Smooth muscle cell (in vitro differentiated cells): Measurements from ENCODE around the gene NOXA1. TPM values are rescaled to one million over a fixed set of nuclear protein-coding genes. Genes with fewer than 3 reads are reported as not detected.

Experiments
- DNase-seq: peaks from one replicate; lab custom pipeline; 2025; ENCODE audit not compliant: unreplicated experiment; lab: John Stamatoyannopoulos, UW
- H2AFZ ChIP-seq: fragments of 200-600 bp; sonication (generic); 2 replicates; pipeline ENCODE4 v1.6.0; 2016; ENCODE audit warnings: antibody characterized with exemption, low read depth, mild to moderate bottlenecking
- H3F3A ChIP-seq: fragments of 200-600 bp; sonication (generic); 2 replicates; pipeline ENCODE4 v1.6.0; 2017; ENCODE audit warnings: antibody characterized with exemption, low read depth
- H3K27ac ChIP-seq: fragments of 200-600 bp; sonication (generic); 2 replicates; pipeline ENCODE4 v1.5.1; 2016; ENCODE audit warnings: low read depth, mild to moderate bottlenecking
- H3K27me3 ChIP-seq: fragments of 200-600 bp; sonication (generic); 2 replicates; pipeline ENCODE4 v1.6.1; 2016; ENCODE audit warnings: low read depth, mild to moderate bottlenecking
- H3K36me3 ChIP-seq: fragments of 200-600 bp; sonication (generic); 2 replicates; pipeline ENCODE4 v1.5.1; 2016; ENCODE audit warnings: low read depth
- H3K4me1 ChIP-seq: fragments of 200-600 bp; sonication (generic); 2 replicates; pipeline ENCODE4 v1.5.1; 2016; ENCODE audit warnings: low read depth
- H3K4me2 ChIP-seq: fragments of 200-600 bp; sonication (generic); 2 replicates; pipeline ENCODE4 v1.6.0; 2016; ENCODE audit warnings: mild to moderate bottlenecking
- H3K4me3 ChIP-seq: fragments of 200-600 bp; sonication (generic); 2 replicates; pipeline ENCODE4 v1.5.1; 2016; ENCODE audit warnings: mild to moderate bottlenecking
- H3K79me2 ChIP-seq: fragments of 200-600 bp; sonication (generic); 2 replicates; pipeline ENCODE4 v1.6.0; 2016; ENCODE audit warnings: low read depth, mild to moderate bottlenecking
- H3K9ac ChIP-seq: fragments of 200-600 bp; sonication (generic); 2 replicates; pipeline ENCODE4 v1.6.0; 2016; ENCODE audit warnings: low read depth
- H3K9me3 ChIP-seq: fragments of 200-600 bp; sonication (generic); replicated peaks from 2 replicates; pipeline ENCODE4 v1.5.1; 2016; ENCODE audit warnings: low read depth
- H4K20me1 ChIP-seq: fragments of 200-600 bp; sonication (generic); 2 replicates; pipeline ENCODE4 v1.6.0; 2016; ENCODE audit warnings: low read depth
- WGBS: methylation state at CpG from one replicate; pipeline ENCODE4 v1.1.7; 2016; ENCODE audit warnings: low lambda C conversion rate; 5-methylcytosine and 5-hydroxymethylcytosine counted together
- polyA plus RNA-seq: library from polyadenylated mRNA; unstranded; fragments of >200 nt; fragmentation: Nextera tagmentation; extraction: Ambion mirVana; gene quantifications from 2 replicates; pipeline ENCODE4 v1.2.1, GENCODE V29; 2016
- total RNA-seq: library from RNA; depleted of rRNA; stranded (reverse); fragments of >200 nt; gene quantifications from 2 replicates; pipeline ENCODE4 v1.2.3, GENCODE V29; 2014
- TF ChIP-seq, protein P1 (sequence below): fragments of 200-600 bp; sonication (generic); IDR thresholded peaks from 2 replicates; pipeline ENCODE4 v1.5.1; 2017; ENCODE audit warnings: borderline replicate concordance, mild to moderate bottlenecking, antibody characterized with exemption; ENCODE audit not compliant: insufficient read depth, poor library complexity, severe bottlenecking

The NOXA1 gene
- total and polyA plus RNA-seq, 2 experiments from 2014 or later: 0.09 to 0.81 TPM

- Histone ChIP-seq H4K20me1 (peaks cover 32% of the 10 kb centered on the region), H3K4me2 (no peak overlapping the region), H3K36me3 (no peaks in the 10 kb centered on the region), H3K27ac (peak overlapping the region; percentile 26), H3K4me1 (no peaks in the 10 kb centered on the region), H3K9ac (no peak overlapping the region), H3K27me3 (no peaks in the 10 kb centered on the region), H2AFZ (no peak overlapping the region), H3K4me3 (no peak overlapping the region), H3K9me3 (no peaks in the 10 kb centered on the region), H3F3A (no peaks in the 10 kb centered on the region), H3K79me2 (no peaks in the 10 kb centered on the region)
- TF ChIP-seq, protein P1, sequence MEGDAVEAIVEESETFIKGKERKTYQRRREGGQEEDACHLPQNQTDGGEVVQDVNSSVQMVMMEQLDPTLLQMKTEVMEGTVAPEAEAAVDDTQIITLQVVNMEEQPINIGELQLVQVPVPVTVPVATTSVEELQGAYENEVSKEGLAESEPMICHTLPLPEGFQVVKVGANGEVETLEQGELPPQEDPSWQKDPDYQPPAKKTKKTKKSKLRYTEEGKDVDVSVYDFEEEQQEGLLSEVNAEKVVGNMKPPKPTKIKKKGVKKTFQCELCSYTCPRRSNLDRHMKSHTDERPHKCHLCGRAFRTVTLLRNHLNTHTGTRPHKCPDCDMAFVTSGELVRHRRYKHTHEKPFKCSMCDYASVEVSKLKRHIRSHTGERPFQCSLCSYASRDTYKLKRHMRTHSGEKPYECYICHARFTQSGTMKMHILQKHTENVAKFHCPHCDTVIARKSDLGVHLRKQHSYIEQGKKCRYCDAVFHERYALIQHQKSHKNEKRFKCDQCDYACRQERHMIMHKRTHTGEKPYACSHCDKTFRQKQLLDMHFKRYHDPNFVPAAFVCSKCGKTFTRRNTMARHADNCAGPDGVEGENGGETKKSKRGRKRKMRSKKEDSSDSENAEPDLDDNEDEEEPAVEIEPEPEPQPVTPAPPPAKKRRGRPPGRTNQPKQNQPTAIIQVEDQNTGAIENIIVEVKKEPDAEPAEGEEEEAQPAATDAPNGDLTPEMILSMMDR: no peak
- no peak for DNase-seq
- 89% methylated on average over 25 of the region's 26 CpGs for WGBS
Measured at GRCh38 chr9:137396634-137397367, 26.4 kb upstream of the NOXA1 start.

GRCh38 chr9:137397675-137398423, 25.3 kb upstream of the NOXA1 start:
- Histone ChIP-seq H3K9me3 (no peaks in the 10 kb centered on the region), H3K4me1 (no peaks in the 10 kb centered on the region), H3K9ac (no peak overlapping the region), H3K4me2 (no peak overlapping the region), H3K4me3 (no peak overlapping the region), H4K20me1 (peaks cover 32% of the 10 kb centered on the region), H3K36me3 (no peaks in the 10 kb centered on the region), H3K27ac (no peak overlapping the region), H2AFZ (no peak overlapping the region), H3K27me3 (no peaks in the 10 kb centered on the region), H3F3A (no peaks in the 10 kb centered on the region), H3K79me2 (no peaks in the 10 kb centered on the region)
- TF ChIP-seq, protein P1: no peak
- WGBS: 93% methylated on average over 20 of the region's 20 CpGs
- no peak for DNase-seq

DNA sequence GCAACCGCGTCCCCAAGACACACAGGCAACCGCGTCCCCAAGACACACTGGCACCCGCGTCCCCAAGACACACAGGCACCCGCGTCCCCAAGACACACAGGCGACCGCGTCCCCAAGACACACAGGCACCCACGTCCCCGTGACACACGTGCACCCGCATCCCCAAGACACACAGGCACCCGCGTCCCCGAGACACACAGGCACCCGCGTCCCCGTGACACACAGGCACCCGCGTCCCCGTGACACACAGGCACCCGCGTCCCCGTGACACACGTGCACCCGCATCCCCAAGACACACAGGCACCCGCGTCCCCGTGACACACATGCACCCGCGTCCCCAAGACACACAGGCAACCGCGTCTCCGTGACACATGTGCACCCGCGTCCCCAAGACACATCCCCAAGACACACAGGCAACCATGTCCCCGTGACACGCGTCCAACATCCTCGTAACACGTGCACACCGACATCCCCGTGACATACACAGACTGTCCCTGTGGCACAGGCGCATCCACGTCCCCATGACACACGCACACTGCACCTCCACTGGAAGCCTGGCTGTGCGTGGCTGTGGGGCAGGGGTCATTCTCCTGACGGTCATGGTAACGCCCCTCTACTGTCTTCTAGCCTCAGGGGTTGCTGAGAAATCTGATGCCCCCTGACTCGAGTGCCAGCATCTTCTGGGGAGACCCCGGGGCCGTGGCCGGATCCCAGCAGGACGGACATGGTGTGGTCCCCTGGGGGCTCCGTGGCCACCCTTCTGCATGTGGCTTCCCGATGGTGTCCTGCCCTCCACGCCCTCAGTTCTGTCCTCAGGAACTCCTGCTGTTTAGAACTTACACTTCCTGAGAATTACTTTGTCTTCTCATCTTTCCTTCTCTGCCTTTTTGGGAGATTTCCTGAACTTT, 24.4 kb upstream of the NOXA1 start:
- Histone ChIP-seq H3K9ac (no peak overlapping the region), H3K9me3 (no peaks in the 10 kb centered on the region), H2AFZ (no peak overlapping the region), H4K20me1 (peaks cover 26% of the 10 kb centered on the region), H3K27me3 (no peaks in the 10 kb centered on the region), H3K4me3 (no peak overlapping the region), H3K36me3 (no peaks in the 10 kb centered on the region), H3K27ac (no peak overlapping the region), H3K4me2 (no peak overlapping the region), H3K79me2 (no peaks in the 10 kb centered on the region), H3F3A (no peaks in the 10 kb centered on the region), H3K4me1 (no peaks in the 10 kb centered on the region)
- no peak for DNase-seq
- WGBS: 96% methylated on average over 48 of the region's 60 CpGs
- TF ChIP-seq, protein P1: no peak
